ENCODE results near the gene CMIP.

Gene CMIP

DNA sequence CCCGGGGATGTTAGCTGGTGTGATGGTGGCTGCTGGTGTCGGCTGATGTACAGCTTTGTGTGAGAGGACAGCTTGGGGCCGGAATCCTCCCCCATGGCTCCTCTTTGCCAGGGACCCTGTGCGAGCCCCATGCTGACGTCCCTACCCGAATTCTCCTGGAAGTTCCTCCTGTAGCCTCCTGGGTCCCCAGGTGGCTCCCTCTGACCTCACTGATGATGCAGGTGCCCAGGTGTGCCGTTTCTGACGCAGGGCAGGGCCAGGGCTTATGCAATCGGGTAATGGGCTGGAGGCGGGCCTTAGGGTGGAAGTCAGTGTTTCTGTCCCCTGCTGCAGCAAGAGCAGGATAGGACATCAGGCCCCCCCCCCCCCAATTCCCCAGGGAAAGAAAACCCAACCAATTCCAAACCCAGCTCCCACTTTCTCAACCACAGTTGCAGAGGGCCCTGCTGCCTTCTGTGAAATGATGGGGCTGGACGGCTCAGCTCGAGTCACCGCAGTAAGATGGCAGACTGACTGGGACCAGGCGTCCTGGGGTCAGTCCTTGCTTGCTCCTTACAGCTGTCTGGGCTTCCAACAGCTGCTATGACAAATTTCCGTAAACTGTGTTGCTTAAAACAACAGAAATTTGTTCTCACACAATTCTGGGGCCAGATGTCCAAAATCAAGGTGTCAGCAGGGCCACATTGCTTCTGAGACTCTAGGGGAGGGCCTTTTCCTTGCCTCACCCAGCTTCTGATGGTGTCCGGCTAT is 195.5 kb downstream of the CMIP start:
- DNase-seq (ENCODE audit: low read depth): no peak

DNA sequence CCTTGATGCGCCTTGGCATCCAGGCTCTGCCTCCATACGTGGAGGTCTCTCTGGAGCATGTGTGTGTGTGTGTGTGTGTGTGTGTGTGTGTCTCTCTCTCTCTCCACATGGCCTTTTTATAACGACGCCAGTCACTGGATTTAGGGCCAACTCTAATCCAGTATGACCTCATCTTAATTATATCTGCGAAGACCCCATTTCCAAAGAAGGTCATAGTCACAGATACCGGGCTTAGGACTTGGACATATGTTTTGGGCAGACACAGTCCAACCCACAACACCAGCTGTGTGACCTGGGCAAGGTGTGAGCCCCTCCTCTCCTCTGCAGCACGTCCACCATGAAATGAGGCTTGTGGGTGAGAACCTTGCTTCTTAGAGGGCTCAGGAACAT is 196.1 kb downstream of the CMIP start:
- no peak for DNase-seq (ENCODE audit: low read depth)

DNA sequence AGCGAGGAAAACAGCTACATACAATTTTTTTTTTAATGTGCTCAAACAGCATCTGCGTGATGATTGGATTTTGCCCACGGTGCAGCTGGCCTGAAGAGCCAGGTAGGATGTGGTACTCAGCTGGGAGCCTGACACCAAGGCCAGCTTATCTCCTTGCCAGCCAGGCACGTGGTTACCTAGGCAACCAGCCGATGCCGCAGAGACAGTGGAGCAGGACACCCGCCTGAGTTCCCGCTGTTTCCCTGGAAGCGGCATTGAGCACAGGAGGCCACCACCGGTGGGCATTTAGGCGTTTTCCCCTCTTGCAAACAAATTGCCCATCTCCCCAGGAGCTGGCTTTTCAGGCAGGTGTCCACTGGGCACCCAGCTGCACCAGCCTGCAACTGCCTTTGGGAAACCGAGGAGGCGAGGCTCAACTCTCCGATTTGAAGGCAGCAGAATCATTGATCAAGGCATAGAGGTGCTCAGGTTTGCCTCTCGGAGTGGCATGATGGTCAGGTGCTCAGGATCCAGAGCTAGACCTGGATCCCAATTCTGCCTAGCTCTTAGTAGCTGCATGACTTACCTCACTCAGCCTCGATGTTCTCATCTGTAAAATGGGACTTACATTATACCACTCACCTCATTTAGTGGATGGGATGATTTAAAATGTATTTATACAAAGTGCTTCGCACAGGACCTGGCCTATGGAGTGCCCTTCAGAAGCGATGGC is 196.9 kb downstream of the CMIP start:
- no peak for DNase-seq (ENCODE audit: low read depth)

DNA sequence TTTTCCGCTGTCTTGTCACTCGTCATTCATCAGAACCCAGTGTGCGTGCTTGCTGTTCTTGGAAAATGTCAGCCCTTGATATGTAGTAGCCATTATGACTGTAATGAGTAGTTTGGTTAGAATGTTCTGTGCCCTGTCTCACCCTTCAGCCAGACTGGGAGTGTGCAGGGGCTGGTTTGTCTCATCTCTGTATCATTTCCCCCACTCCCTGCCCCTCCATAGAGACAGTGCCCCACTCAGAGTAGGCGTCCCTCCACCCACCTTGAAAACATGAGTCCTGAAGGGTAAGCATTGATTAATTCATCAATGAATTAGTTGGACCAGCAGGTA is 197.5 kb downstream of the CMIP start:
- no peak for DNase-seq (ENCODE audit: low read depth)

DNA sequence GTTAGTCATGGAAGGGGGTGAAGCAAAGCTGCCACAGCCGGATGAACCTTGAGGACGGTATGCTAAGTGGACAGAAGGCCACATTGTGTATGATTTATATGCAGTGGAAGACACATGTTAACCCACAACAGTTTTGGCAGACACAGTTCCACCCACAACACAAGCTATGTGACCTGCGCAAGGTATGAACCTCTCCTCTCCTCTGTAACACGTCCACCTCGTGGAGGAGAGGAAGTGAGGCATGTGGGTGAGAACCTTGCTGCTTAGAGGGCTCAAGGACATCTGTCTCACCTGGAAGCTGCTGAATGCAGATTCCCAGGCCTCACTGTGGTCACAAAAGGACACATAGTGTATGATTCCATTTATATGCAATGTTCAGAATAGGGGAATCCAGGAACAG is 198.3 kb downstream of the CMIP start:
- DNase-seq (ENCODE audit: low read depth): no peak

DNA sequence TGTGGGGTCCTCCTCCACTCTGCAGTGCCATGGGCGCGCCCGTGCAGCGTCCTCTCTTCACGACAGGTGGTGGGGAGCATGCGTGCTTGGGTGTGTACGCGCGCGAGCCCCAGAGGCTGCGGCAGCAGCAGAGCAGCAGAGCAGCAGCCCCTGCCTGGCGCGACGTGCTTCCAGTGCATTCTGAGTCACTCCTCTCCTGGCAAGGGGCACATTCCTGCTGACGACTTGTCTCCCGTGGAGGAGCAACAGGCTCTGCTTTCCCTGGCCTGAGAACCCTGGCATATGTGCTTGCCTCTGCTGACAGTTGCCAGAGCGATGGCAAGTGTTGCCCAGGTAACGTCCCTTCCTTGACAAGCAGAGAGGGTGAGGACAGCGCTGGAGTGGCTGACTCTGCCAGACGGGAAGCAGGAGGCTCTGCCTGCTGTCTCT is 200.7 kb downstream of the CMIP start:
- no peak for DNase-seq (ENCODE audit: low read depth)

DNA sequence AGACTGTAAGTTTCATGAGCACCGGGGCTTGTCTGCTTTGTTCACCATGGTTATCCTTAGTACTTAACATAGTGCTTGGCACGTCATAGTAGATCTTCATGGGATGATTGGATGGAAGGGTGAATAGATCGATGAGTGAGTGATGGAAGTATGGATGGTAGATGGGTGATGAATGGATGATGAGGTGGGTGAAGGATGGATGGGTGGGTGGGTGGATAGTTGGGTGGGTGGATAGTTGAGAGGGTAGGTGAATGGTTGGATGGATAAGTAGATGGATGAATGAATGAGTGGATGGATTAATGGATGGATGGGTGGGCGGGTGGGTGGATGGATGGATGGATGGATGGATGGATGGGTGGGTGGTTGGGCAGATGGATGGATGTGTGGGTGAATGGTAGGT is 201.3 kb downstream of the CMIP start:
- no peak for DNase-seq (ENCODE audit: low read depth)

DNA sequence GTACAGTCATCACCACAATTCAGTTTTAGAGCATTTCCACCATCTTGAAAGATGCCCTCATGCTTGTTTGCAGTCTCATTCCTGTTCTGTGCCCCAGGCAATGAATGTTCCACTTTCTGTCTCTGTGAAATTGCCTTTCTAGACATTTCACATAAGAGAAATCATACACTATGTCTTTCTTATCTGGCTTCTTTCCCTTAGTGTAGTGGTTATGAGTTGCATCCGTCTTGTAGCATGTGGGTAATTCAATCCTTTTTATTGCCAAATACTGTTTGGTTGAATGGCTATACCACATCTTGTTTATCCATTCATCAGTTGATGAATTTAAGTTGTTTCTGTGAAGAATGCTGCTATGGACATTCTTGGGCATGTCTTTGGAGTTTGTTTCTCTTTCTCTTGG is 202.0 kb downstream of the CMIP start:
- DNase-seq (ENCODE audit: low read depth): no peak

DNA sequence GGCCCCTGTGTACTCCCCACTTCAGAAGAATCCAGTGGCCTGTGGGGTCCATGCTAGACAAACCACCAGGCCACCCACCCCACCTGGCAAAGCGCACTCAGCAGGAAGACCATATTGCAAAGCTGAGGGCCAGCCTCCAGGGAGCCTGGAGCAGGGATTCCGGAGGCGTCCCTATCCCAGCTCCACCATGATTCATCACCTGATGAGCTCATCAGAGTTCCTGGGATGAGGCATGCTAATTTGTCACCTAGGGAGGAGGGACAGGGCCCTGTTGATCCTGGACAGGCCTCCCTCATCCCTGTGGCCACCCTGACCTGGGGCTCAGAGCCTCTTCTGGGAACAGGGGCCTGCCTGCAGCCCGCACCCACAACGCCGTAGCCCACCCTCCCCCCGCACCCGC is 202.9 kb downstream of the CMIP start:
- DNase-seq (ENCODE audit: low read depth): no peak

DNA sequence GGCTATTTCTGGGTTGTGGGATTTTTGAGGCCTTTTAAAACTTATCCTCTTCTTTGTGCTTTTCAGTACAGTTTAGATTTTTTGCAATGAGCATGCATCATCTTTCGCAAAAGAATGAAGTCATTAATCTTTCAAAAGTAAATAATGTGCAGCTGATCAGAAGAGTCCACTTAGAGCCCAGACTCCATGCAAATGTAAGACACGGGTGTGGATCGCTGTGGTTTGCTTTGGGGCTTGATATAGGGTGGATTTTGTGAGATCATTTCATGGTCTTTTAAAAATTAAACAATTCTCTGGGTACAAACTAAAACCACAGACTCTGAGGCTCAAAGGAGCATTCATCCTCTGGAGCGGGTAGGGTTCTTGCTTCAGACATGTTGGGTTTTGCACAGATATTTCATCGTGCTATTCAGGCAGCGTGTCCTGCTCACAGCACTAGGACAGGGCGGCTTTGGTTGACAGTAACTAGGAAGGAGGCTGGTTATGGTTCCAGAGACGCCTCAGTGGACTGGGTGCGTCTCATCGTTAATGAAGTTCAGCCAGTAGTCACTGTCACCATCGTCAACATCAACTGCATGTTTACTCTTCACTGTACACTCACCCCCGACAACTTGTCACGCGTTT is 205.1 kb downstream of the CMIP start:
- DNase-seq (ENCODE audit: low read depth): no peak

DNA sequence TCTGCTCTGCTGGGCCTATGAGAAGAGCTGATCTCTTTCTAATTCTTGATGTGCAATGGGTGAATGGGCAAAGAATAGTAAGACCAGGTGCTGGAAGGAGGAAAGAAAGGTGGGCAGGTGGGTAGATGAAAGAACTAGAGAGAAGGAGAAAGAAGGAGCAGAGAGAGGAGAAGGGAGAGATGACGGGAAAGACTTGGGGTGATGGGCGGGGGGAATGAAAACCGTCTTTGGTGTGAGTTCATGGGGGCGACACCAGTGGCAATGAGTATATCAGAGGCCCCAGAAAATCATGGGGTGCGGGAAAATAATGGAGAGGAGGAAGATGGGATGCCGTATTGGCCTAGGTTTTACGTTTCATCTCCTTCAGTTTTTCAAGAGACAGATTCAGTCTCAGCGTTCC is 205.7 kb downstream of the CMIP start:
- no peak for DNase-seq (ENCODE audit: low read depth)

DNA sequence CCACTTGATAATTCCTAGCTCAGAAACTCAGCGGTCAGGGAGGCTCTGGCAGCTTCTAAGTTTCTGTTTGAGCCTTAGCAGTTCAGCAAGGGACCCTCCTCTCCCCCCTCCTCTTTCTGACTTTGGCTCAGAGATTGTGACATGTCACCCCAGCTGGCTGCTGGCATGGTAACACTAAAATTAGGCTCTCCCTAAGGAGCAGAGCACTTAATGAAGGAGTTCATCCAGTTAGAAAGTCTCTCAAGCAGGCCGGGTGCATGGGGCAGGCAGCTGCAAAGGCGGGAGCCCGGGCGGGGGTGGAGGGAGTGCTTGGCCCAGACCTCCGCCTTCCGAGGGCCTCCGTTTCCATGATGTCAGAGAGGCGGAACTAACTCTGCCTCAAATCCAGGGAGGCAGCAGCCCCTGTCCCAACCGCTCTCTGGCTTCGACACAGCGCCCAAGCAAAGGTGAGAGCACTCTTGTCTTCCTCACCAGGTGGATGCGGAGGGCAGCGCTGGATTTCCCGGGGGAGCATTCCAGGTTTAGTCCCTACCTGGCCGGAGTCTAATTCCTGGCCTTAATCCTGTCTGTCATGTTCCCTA is 206.5 kb downstream of the CMIP start:
- DNase-seq (ENCODE audit: low read depth): no peak

DNA sequence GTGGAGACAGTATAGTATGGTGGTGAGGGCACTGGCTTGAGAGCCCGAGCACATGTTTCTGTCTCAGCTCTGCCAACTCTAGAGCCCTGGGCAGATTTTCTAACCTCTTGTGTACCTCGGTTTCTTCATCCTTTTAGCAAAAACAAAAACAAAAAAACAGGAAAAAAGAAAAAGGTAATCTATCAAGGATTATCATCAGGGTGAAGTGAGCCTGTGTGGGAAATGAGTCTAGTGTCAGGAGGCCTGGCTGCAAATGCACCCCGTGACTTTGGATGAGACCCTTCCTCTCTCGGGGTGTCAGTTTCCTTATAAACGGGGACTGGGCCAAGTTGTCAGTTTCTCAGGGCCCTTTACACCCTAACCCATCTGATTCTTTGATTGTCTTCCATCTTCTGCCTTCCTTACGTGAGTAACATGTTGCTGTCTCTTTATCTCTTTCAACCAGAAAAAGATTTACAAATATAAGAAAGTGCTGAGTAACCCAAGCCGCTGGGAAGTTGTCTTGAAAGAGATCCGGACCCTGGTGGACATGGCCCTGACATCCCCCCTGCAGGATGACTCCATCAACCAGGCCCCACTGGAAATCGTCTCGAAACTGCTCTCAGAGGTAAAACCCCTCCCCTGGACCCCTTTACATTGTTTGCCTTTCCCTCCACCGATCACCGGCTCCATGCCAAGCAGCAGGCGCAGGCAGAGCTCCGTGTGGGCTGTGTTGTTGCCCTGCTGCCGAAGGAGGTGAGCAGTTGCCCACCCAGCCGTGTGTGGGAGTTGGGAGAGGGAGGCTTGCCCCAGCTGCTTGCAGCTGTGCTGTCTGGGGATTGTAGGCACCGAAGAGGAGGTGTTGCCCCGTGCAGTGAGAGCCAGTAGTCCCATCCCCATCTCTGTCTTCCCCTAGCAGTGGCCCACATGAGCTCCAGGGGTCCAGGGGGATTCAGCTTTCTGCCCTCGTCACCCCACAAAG is 207.4 kb downstream of the CMIP start:
- no peak for DNase-seq (ENCODE audit: low read depth)

DNA sequence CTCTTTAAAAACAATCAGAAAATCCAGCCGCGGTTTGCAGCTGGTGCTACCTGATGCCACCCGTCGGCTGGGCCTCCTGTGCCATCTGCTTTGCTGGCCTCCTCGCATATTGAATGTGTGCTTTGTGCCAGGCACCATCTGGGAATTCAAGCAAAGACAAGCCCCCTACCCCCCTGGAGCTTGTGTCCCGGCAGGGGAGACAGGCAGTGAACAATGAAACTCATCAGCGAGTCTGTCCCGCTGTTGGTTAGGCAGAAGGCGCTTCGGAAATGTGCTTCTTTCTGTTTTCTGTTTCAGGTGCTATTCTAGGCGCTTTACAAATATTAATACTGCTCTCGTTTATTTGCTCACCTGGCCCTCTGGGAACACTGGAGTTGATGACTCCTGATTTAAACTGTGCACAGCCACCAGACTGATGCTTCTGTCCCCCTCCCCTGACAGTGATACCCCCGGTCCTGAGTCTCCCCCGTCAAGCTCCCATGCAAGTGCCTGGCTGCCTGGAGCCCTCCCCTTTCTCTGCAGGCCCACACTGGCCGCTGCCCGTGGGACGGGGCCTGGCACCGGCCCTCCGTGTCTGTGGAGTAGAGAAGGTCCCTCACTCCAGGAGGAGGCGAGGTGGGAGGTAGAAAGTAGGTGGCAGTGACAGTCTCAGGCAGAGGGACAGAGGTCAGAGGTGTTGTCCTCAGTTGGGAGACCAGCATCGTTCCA is 208.3 kb downstream of the CMIP start:
- no peak for DNase-seq (ENCODE audit: low read depth)

DNA sequence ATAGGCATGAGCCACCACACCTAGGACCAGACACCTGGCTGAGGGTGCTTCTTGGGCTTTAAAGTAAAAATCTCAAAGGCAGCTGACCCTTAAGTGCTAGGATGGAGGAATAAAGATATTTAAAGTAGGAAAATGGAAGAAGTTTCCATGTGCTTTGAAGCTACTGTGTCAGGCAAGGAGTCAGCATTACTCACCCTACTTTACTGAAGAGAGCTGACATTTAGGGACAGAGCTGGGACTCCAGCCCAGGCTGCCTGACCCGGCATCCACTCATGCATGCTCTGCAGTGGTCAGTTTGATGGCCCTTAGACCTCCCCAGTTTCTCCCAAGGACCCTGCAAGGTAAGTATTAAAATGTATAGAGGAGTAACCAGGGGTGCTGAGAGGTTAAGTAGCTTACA is 209.7 kb downstream of the CMIP start:
- DNase-seq (ENCODE audit: low read depth): no peak

DNA sequence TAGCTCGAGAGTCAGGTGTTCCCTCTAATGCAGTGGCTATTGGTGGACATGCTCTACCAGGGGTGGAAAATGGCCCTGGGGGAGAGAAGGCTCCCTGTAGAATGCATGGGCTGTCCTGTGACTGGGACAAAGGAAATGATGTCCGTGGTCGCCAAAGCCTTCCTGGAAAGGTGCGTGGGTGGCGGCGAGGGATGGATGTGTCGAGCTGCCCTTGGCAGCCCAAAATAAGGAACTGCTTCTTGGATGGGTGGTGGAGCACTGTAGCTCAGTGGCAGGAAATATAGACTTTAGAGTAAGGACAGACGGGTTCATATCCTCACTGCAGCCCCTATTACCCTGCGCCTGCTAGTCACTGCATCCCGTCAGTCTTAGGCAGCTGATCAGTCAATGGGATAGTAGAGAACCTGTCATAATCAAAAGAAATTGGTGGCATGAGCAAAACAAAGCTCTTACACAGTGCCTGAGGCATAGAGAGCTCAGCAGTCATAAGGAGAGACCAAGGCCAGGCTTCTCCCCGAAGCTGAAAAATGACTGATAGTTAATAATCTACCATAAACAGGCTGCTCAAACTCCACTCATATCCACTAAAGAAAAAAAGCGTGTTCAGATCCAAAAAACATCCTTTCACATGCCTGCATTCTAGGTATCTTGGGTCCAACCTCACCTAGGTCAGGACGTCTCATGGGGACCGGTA is 211.0 kb downstream of the CMIP start:
- DNase-seq (ENCODE audit: low read depth): no peak

DNA sequence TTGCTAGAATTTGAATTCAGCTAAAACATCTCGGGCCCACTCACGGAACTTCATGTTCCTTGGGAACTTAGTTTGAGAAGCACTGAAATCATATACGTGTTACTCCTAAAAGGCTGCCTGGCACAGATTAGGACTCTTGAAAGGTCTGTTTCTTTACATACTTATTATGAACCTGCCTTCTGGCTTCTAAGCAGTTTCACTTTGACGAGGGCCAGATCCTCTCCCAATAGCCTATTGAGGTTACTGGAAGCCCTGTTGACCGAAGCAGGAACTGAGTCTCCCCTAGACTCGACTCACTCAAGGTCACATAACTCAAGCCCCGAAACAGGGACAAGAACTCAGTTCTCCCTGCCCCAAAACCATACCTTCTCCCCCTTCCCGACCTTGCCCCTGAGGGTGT is 212.6 kb downstream of the CMIP start:
- DNase-seq (ENCODE audit: low read depth): no peak

DNA sequence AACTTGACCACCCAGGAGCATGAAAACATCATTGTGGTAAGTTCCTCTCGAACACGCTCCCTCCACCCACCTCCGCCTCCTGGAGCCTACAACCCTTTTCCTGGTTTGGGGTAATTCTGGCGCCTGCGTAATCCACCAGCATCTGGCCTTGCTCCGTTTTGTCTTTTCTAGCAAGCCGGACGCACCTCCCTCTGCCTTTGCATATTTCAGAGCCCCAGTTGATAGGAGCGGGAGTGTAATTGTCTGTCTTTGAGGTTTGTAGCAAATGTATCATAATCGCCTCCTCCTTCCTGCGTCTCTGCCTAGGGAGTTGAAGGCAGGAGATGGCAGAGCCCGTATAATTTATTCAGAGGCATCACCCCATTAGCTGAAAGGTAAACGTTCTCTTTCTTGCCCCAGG is 213.2 kb downstream of the CMIP start:
- no peak for DNase-seq (ENCODE audit: low read depth)

DNA sequence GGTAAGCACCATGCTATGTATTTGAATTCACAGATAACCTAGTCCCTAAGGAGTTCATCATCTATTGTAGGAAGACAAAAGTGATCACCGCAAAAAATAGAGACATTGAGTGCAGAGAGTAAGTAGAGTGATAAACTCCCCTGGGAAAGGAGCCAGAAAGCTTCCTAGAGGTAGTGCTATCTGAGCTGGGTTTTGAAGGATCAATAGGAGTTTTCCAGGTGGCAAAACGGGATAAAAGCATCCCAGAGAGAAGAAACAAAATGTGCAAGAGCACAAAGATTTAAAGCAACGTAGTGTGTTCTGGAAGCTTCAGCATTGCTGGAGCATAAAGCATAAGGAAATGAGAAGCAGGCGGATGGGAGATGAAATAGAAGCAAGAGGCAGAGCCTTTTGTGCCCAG is 213.8 kb downstream of the CMIP start:
- DNase-seq (ENCODE audit: low read depth): no peak

DNA sequence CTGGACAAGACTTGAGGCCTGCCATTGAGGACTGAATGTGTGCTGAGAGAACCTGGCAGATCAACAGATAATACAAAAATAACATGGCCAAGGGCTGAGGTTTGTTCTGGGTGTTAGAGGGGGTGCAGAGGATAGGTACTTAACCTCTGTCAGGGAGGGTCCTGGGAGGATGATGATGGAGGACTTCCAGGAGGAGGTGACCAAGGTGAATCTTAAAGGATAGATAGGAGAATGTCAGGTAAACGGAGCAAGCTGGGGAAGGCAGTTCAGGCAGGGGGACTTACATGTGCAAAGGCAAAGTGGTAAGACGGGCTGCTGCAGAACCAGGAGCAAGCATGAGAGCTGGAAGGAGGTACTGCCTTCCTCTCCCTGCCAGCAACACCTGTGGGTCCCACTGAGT is 214.6 kb downstream of the CMIP start:
- no peak for DNase-seq (ENCODE audit: low read depth)

DNA sequence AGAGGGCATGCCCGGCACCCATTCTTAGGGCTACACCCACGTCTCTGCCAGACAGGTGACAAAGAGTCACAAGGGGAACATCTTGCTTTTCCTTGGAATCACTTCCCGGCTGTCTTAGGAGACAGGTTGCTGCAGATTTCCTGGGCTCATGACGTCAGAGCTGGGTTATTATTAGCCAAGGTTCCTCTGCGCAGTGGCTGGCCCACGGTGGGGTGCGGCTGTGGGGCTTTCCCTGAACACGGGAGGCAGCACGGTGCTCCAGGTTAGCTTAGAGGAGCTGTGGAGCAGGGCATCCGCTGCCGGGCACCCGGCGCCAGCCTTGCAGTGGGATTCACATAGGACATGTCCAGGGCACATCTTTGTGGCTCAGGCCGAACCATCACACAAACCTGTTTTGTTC is 216.5 kb downstream of the CMIP start:
- DNase-seq (ENCODE audit: low read depth): no peak
